ENCODE results near the gene BMPR1B.

DNA sequence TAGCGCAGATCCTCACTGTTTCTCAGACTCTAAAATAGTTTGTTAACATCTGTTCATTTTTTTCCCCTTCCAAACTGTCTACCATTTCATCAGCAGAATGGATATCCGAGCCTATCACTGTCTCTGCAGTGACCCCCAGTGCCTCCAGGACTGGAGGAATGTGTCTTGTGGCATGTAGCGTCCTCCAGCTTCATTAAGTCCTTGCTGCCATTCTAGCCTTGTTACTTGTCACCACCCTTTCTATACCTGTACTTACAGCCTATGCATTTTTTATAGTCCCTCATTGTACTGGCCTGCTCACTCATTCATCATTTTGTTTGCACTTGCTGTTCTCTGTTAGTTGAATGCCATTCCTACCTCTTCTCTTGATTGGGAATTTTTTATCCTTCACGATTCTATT lies 179.1 kb downstream of the BMPR1B start:
- TF ChIP-seq, protein P1, sequence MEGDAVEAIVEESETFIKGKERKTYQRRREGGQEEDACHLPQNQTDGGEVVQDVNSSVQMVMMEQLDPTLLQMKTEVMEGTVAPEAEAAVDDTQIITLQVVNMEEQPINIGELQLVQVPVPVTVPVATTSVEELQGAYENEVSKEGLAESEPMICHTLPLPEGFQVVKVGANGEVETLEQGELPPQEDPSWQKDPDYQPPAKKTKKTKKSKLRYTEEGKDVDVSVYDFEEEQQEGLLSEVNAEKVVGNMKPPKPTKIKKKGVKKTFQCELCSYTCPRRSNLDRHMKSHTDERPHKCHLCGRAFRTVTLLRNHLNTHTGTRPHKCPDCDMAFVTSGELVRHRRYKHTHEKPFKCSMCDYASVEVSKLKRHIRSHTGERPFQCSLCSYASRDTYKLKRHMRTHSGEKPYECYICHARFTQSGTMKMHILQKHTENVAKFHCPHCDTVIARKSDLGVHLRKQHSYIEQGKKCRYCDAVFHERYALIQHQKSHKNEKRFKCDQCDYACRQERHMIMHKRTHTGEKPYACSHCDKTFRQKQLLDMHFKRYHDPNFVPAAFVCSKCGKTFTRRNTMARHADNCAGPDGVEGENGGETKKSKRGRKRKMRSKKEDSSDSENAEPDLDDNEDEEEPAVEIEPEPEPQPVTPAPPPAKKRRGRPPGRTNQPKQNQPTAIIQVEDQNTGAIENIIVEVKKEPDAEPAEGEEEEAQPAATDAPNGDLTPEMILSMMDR (IDR thresholded peaks at IDR 0.05) = no peak
- TF ChIP-seq POLR2AphosphoS5 (IDR thresholded peaks at IDR 0.05) = no peak
- TF ChIP-seq POLR2A (IDR thresholded peaks at IDR 0.05) = no peak

Data from prostate gland (tissue), 2 donors.